PC-3 (cell line): Measurements from ENCODE around the gene WDR87. TPM values are rescaled to one million over a fixed set of nuclear protein-coding genes. Genes with fewer than 3 reads are reported as not detected.

Source experiments
- ATAC-seq: fragments of 200-7000 bp; cut with Tn5 transposase; 2 replicates; pipeline ENCODE4 v1.9.1; 2020; ENCODE audit warnings: mild to moderate bottlenecking, moderate library complexity
- BruUV-seq: library from RNA; stranded (reverse); fragments of 400-500 nt; replicated peaks from 2 replicates; lab custom pipeline; 2021; lab: Mats Ljungman, UMichigan
- CTCF ChIA-PET: fragments of 300-600 bp; sonication (Branson Sonifier 250); formaldehyde crosslinking; loops from one replicate; lab custom pipeline; 2022; ENCODE audit warnings: antibody characterized with exemption; lab: Charles Lee
- POLR2A ChIA-PET: fragments of 300-600 bp; sonication (Branson Sonifier 250); formaldehyde crosslinking; loops from one replicate; lab custom pipeline; 2022; ENCODE audit warnings: antibody characterized with exemption; ENCODE audit not compliant: unreplicated experiment; lab: Charles Lee
- DNase-seq: peaks from one replicate; pipeline ENCODE4 v3.0.0-alpha.2; 2015
- H2AFZ ChIP-seq: fragments of 300-600 bp; sonication (generic); 2 replicates; pipeline ENCODE4 v1.6.0; 2016; ENCODE audit warnings: antibody characterized with exemption, low read length
- H3F3A ChIP-seq: fragments of 300-600 bp; sonication (generic); one replicate; pipeline ENCODE4 v1.6.0; 2017; ENCODE audit warnings: antibody characterized with exemption, low read length, control low read depth, mild to moderate bottlenecking; ENCODE audit not compliant: unreplicated experiment
- H3K27ac ChIP-seq: fragments of 300-600 bp; sonication (generic); 2 replicates; pipeline ENCODE4 v1.5.1; 2016; ENCODE audit warnings: mild to moderate bottlenecking, low read length
- H3K27me3 ChIP-seq: fragments of 300-600 bp; sonication (generic); 2 replicates; pipeline ENCODE4 v1.6.1; 2016; ENCODE audit warnings: low read length, mixed read lengths
- H3K36me3 ChIP-seq: fragments of 300-600 bp; sonication (generic); 2 replicates; pipeline ENCODE4 v1.6.1; 2016; ENCODE audit warnings: low read depth, mixed run types, low read length, mixed read lengths
- H3K4me1 ChIP-seq: fragments of 300-600 bp; sonication (generic); 2 replicates; pipeline ENCODE4 v1.5.1; 2016; ENCODE audit warnings: low read length; ENCODE audit not compliant: insufficient read depth
- H3K4me2 ChIP-seq: fragments of 300-600 bp; sonication (generic); 2 replicates; pipeline ENCODE4 v1.6.0; 2016; ENCODE audit warnings: low read length
- H3K4me3 ChIP-seq: fragments of 300-600 bp; sonication (generic); 2 replicates; pipeline ENCODE4 v1.5.1; 2016; ENCODE audit warnings: mild to moderate bottlenecking, low read length, mixed read lengths
- H3K79me2 ChIP-seq: fragments of 300-600 bp; sonication (generic); 2 replicates; pipeline ENCODE4 v1.6.1; 2017; ENCODE audit warnings: low read length, mixed read lengths
- H3K9ac ChIP-seq: fragments of 300-600 bp; sonication (generic); 2 replicates; pipeline ENCODE4 v1.6.0; 2016; ENCODE audit warnings: mild to moderate bottlenecking, low read length
- H3K9me2 ChIP-seq: fragments of 300-600 bp; sonication (generic); replicated peaks from 2 replicates; pipeline ENCODE4 v1.6.1; 2016; ENCODE audit warnings: mixed run types, low read length, mixed read lengths
- H3K9me3 ChIP-seq: fragments of 300-600 bp; sonication (generic); 2 replicates; pipeline ENCODE4 v1.6.1; 2016; ENCODE audit warnings: low read length, mixed read lengths
- H4K20me1 ChIP-seq: fragments of 300-600 bp; sonication (generic); 2 replicates; pipeline ENCODE4 v1.6.1; 2016; ENCODE audit warnings: low read length, mixed read lengths
- CTCF ChIP-seq: fragments of 300-600 bp; sonication (generic); conservative IDR thresholded peaks from 2 replicates; pipeline ENCODE4 v1.5.1; 2017; ENCODE audit warnings: antibody characterized with exemption, low read depth, mild to moderate bottlenecking, low read length
- EZH2 ChIP-seq: fragments of 300-600 bp; sonication (generic); IDR thresholded peaks from one replicate; pipeline ENCODE4 v1.6.1; 2017; ENCODE audit warnings: antibody characterized with exemption, mild to moderate bottlenecking, low read length; ENCODE audit not compliant: unreplicated experiment
- EZH2phosphoT487 ChIP-seq: fragments of 300-600 bp; sonication (generic); IDR thresholded peaks from 2 replicates; pipeline ENCODE4 v1.6.1; 2018; ENCODE audit warnings: mild to moderate bottlenecking, antibody characterized with exemption, low read length, borderline replicate concordance
- intact Hi-C: fragments of 100-400 bp; cut with micrococcal nuclease; formaldehyde crosslinking; loops from 2 replicates; pipeline ENCODE4 v1.9.0; 2023
- total RNA-seq: library from RNA; depleted of rRNA; stranded (reverse); fragments of >200 nt; gene quantifications from 2 replicates; pipeline ENCODE4 v1.2.3, GENCODE V29; 2014

The WDR87 gene
- total RNA-seq, 1 experiment from 2014 or later = not detected

- H3K4me2 ChIP-seq = no peak overlapping the region
- no peak for ATAC-seq
- no TSS peak for BruUV-seq
- H3K4me1 ChIP-seq = peaks cover 28% of the 10 kb centered on the region
- H3K9me3 ChIP-seq = no peaks in the 10 kb centered on the region
- peak overlapping the region; percentile 99 for H3K27ac ChIP-seq
- H3K79me2 ChIP-seq = peaks cover 89% of the 10 kb centered on the region
- H4K20me1 ChIP-seq = no peaks in the 10 kb centered on the region
- DNase-seq = no peak
- no peaks in the 10 kb centered on the region for H3F3A ChIP-seq
- no peaks in the 10 kb centered on the region for H3K27me3 ChIP-seq
- intact Hi-C loops = no loop called here
- no peak overlapping the region for H3K9ac ChIP-seq
- H3K36me3 ChIP-seq = no peaks in the 10 kb centered on the region; the same call in 1 of the 2 replicates
- no peak overlapping the region for H2AFZ ChIP-seq
- ChIA-PET CTCF (no interaction called here), POLR2A (no interaction called here)
- TF ChIP-seq EZH2 = no peak
- TF ChIP-seq EZH2phosphoT487 = no peak
- no peak for TF ChIP-seq CTCF
- H3K4me3 ChIP-seq = no peak overlapping the region
- no peaks in the 10 kb centered on the region for H3K9me2 ChIP-seq
Measured at GRCh38 chr19:37942516-37942902, 36.1 kb upstream of the WDR87 start.

- H3K79me2 ChIP-seq = peaks cover 92% of the 10 kb centered on the region
Measured at GRCh38 chr19:37941782-37942515, 35.6 kb upstream of the WDR87 start.

More at GRCh38 chr19:37941782-37942515, 35.6 kb upstream of the WDR87 start:
- H2AFZ ChIP-seq = no peak overlapping the region
- peaks cover 27% of the 10 kb centered on the region for H3K4me1 ChIP-seq
- no peaks in the 10 kb centered on the region for H4K20me1 ChIP-seq
- peaks cover under 1% of the 10 kb centered on the region for H3K36me3 ChIP-seq
- no peaks in the 10 kb centered on the region for H3F3A ChIP-seq
- peak overlapping the region; percentile 99 for H3K27ac ChIP-seq
- no peaks in the 10 kb centered on the region for H3K9me2 ChIP-seq
- intact Hi-C loops = no loop called here
- no peaks in the 10 kb centered on the region for H3K27me3 ChIP-seq
- ChIA-PET CTCF (interaction anchor here (0.7 kb wide), 1 partner anchor 116 kb away, joined by 11 read pairs; no protein-coding TSS in a partner anchor), POLR2A (no interaction called here)
- no TSS peak for BruUV-seq
- no peak for ATAC-seq
- no peaks in the 10 kb centered on the region for H3K9me3 ChIP-seq
- TF ChIP-seq EZH2phosphoT487 = no peak
- TF ChIP-seq EZH2 = no peak
- no peak for TF ChIP-seq CTCF
- peak overlapping the region; percentile 84 for H3K4me2 ChIP-seq
- H3K9ac ChIP-seq = peak overlapping the region; percentile 76
- DNase-seq = peak; percentile 74
- peak overlapping the region; percentile 56 for H3K4me3 ChIP-seq
